HepG2 (cell line): Measurements from ENCODE around the gene SPHK1. TPM values are rescaled to one million over a fixed set of nuclear protein-coding genes. Genes with fewer than 3 reads are reported as not detected.
A peak's percentile ranks its signal among the peaks of the same experiment; 100 is the strongest.

Source experiments
- AGO2 ChIP-seq: fragments of 200-400 bp; formaldehyde crosslinking; optimal IDR thresholded peaks from 2 replicates; pipeline ENCODE3; 2017; ENCODE audit warnings: mild to moderate bottlenecking, low read depth, low read length, moderate library complexity
- ATF6 ChIP-seq: sonication (generic); formaldehyde crosslinking; conservative IDR thresholded peaks from 2 replicates; pipeline ENCODE4 v1.4.0; 2020; ENCODE audit warnings: missing genetic modification reagents
- FOXA1 ChIP-seq, 2 experiments: fragments of 450-650 bp in 1 of 2; sonication (generic) in 1 of 2; formaldehyde crosslinking in 1 of 2; IDR thresholded peaks; 2 replicates each; pipeline versions ENCODE4 v1.4.0 to v1.6.1; 2016 to 2020; ENCODE audit warnings: missing genetic modification reagents in 1 of 2
- HES4 ChIP-seq: sonication (generic); formaldehyde crosslinking; IDR thresholded peaks from 2 replicates; pipeline ENCODE4 v1.9.0; 2021; ENCODE audit warnings: mild to moderate bottlenecking, missing genetic modification reagents, borderline replicate concordance
- HNF4G ChIP-seq, 2 experiments: sonication (generic) in 1 of 2; formaldehyde crosslinking in 1 of 2; IDR thresholded peaks; 2 replicates each; pipeline versions ENCODE4 v1.4.0 to v1.6.1; 2011 to 2020; ENCODE audit warnings: borderline replicate concordance in 2 of 2, low read depth in 2 of 2, mild to moderate bottlenecking in 2 of 2, low read length in 1 of 2, missing genetic modification reagents in 1 of 2, moderate library complexity in 1 of 2
- HNRNPK ChIP-seq: fragments of 200-400 bp; formaldehyde crosslinking; IDR thresholded peaks from 2 replicates; pipeline ENCODE4 v1.6.1; 2018; ENCODE audit warnings: low read length, low read depth, moderate library complexity, mild to moderate bottlenecking; ENCODE audit not compliant: poor library complexity, severe bottlenecking
- MYPOP ChIP-seq: sonication (generic); formaldehyde crosslinking; IDR thresholded peaks from 2 replicates; pipeline ENCODE4 v1.8.1; 2023; ENCODE audit warnings: mild to moderate bottlenecking, moderate library complexity, missing genetic modification reagents
- NFYC ChIP-seq: IDR thresholded peaks from 2 replicates; pipeline ENCODE4 v1.6.1; 2016; ENCODE audit warnings: missing genetic modification reagents, missing compliant biosample characterization
- ONECUT2 ChIP-seq: sonication (generic); formaldehyde crosslinking; IDR thresholded peaks from 2 replicates; pipeline ENCODE4 v1.4.0; 2020; ENCODE audit warnings: missing genetic modification reagents
- STAT5B ChIP-seq: sonication (generic); formaldehyde crosslinking; IDR thresholded peaks from 2 replicates; pipeline ENCODE4 v1.4.0; 2020; ENCODE audit warnings: missing genetic modification reagents
- ZFP62 ChIP-seq: sonication (generic); formaldehyde crosslinking; IDR thresholded peaks from 2 replicates; pipeline ENCODE4 v1.4.0; 2020; ENCODE audit warnings: missing genetic modification reagents
- ZNF333 ChIP-seq: sonication (generic); formaldehyde crosslinking; IDR thresholded peaks from 2 replicates; pipeline ENCODE4 v1.4.0; 2020; ENCODE audit warnings: mild to moderate bottlenecking, missing genetic modification reagents, borderline replicate concordance
- ZNF616 ChIP-seq: sonication (generic); formaldehyde crosslinking; IDR thresholded peaks from 2 replicates; pipeline ENCODE4 v1.5.0; 2020; ENCODE audit warnings: low read depth, mild to moderate bottlenecking, missing genetic modification reagents
- ZNF775 ChIP-seq: sonication (generic); formaldehyde crosslinking; IDR thresholded peaks from 2 replicates; pipeline ENCODE4 v1.4.0; 2020; ENCODE audit warnings: missing genetic modification reagents, mild to moderate bottlenecking, moderate library complexity, borderline replicate concordance
- ZNF784 ChIP-seq: sonication (generic); formaldehyde crosslinking; IDR thresholded peaks from 2 replicates; pipeline ENCODE4 v1.5.1; 2020; ENCODE audit warnings: missing genetic modification reagents, mild to moderate bottlenecking, borderline replicate concordance
- ZSCAN31 ChIP-seq: sonication (generic); formaldehyde crosslinking; IDR thresholded peaks from 2 replicates; pipeline ENCODE4 v1.5.0; 2020; ENCODE audit warnings: low read depth, mild to moderate bottlenecking, missing genetic modification reagents
- polyA plus RNA-seq, 8 experiments: library from polyadenylated mRNA; depleted of rRNA in 3 of 8; stranded (reverse) in 7 of 8; unstranded in 1 of 8; fragments of >200 nt; fragmentation: Illumina TruSeq in 4 of 8; extraction: Trizol in 4 of 8; gene quantifications; 2 replicates each; pipeline versions ENCODE4 v1.2.1 to v1.2.3, GENCODE V29; 2011 to 2016; ENCODE audit warnings: low read depth in 4 of 8, missing spikeins in 1 of 8, mixed read lengths in 1 of 8; ENCODE audit not compliant: insufficient read depth in 1 of 8
- total RNA-seq, 5 experiments: library from RNA; depleted of rRNA; stranded (reverse); fragments of >200 nt; fragmentation: Illumina TruSeq; extraction: Trizol; gene quantifications; 2 replicates each; pipeline ENCODE4 v1.2.3, GENCODE V29; 2016; ENCODE audit warnings: low read depth in 1 of 5
- TF ChIP-seq, protein P1 (sequence below): sonication (generic); formaldehyde crosslinking; conservative IDR thresholded peaks from 2 replicates; pipeline ENCODE4 v1.4.0; 2020; ENCODE audit warnings: missing genetic modification reagents
- TF ChIP-seq, protein P2 (sequence below): sonication (generic); formaldehyde crosslinking; IDR thresholded peaks from 2 replicates; pipeline ENCODE4 v1.4.0; 2020; ENCODE audit warnings: missing genetic modification reagents
- TF ChIP-seq, protein P3 (sequence below): sonication (generic); formaldehyde crosslinking; IDR thresholded peaks from 2 replicates; pipeline ENCODE4 v1.4.0; 2020; ENCODE audit warnings: mild to moderate bottlenecking, missing genetic modification reagents

The SPHK1 gene
- total and polyA plus RNA-seq, 2 of the 13 experiments (the other 11 are each of a cell fraction or from before 2014, with no cell fraction given) = 129 to 160 TPM

GRCh38 chr17:76376318-76377133 lies 7.9 kb upstream of the SPHK1 start (continued):
- TF ChIP-seq ATF6 (CRISPR knock-in tag) (no peak), ONECUT2 (CRISPR knock-in tag) (peak; percentile 80), ZSCAN31 (CRISPR knock-in tag) (peak; percentile 77), ZNF784 (CRISPR knock-in tag) (no peak), AGO2 (peak; percentile 74), ZNF775 (no peak; the same call in 1 of the 2 replicates), NFYC (no peak), HES4 (CRISPR knock-in tag) (no peak), ZNF616 (CRISPR knock-in tag) (no peak), HNRNPK (no peak), HNF4G (IDR thresholded peaks at IDR 0.05; ENCODE audit: borderline replicate concordance, low read depth, low read length) (peak; percentile 47; the same call in 1 of the 2 replicates), HNF4G (CRISPR knock-in tag; IDR thresholded peaks at IDR 0.05; ENCODE audit: borderline replicate concordance, low read depth) (peak; percentile 15; the same call in 1 of the 2 replicates), MYPOP (peak; percentile 63; the same call in 1 of the 2 replicates), FOXA1 (IDR thresholded peaks at IDR 0.05) (no peak), FOXA1 (CRISPR knock-in tag; IDR thresholded peaks at IDR 0.05) (peak; percentile 94), ZFP62 (no peak), ZNF333 (CRISPR knock-in tag) (peak; percentile 19; the same call in 1 of the 2 replicates), STAT5B (CRISPR knock-in tag) (no peak; the same call in 1 of the 2 replicates)
- TF ChIP-seq, protein P1, sequence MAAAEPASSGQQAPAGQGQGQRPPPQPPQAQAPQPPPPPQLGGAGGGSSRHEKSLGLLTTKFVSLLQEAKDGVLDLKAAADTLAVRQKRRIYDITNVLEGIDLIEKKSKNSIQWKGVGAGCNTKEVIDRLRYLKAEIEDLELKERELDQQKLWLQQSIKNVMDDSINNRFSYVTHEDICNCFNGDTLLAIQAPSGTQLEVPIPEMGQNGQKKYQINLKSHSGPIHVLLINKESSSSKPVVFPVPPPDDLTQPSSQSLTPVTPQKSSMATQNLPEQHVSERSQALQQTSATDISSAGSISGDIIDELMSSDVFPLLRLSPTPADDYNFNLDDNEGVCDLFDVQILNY (CRISPR knock-in tag) = no peak
- TF ChIP-seq, protein P2, sequence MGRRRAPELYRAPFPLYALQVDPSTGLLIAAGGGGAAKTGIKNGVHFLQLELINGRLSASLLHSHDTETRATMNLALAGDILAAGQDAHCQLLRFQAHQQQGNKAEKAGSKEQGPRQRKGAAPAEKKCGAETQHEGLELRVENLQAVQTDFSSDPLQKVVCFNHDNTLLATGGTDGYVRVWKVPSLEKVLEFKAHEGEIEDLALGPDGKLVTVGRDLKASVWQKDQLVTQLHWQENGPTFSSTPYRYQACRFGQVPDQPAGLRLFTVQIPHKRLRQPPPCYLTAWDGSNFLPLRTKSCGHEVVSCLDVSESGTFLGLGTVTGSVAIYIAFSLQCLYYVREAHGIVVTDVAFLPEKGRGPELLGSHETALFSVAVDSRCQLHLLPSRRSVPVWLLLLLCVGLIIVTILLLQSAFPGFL (CRISPR knock-in tag) = no peak
- TF ChIP-seq, protein P3, sequence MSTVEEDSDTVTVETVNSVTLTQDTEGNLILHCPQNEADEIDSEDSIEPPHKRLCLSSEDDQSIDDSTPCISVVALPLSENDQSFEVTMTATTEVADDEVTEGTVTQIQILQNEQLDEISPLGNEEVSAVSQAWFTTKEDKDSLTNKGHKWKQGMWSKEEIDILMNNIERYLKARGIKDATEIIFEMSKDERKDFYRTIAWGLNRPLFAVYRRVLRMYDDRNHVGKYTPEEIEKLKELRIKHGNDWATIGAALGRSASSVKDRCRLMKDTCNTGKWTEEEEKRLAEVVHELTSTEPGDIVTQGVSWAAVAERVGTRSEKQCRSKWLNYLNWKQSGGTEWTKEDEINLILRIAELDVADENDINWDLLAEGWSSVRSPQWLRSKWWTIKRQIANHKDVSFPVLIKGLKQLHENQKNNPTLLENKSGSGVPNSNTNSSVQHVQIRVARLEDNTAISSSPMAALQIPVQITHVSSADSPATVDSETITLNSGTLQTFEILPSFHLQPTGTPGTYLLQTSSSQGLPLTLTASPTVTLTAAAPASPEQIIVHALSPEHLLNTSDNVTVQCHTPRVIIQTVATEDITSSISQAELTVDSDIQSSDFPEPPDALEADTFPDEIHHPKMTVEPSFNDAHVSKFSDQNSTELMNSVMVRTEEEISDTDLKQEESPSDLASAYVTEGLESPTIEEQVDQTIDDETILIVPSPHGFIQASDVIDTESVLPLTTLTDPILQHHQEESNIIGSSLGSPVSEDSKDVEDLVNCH (CRISPR knock-in tag) = no peak
